ENCODE data around the gene C1orf226.

GRCh38 chr1:162361349-162361748 is 20.2 kb upstream of the C1orf226 start:
- TF ChIP-seq CTCF (conservative IDR thresholded peaks at IDR 0.05; ENCODE audit: low read depth, low read length), result no peak
- TF ChIP-seq CEBPB (IDR thresholded peaks at IDR 0.05; ENCODE audit: low read depth, low read length), result no peak
- no peak for TF ChIP-seq MXI1 (IDR thresholded peaks at IDR 0.05; ENCODE audit: borderline replicate concordance, low read depth, low read length)
- no peak for TF ChIP-seq RCOR1 (IDR thresholded peaks at IDR 0.05; ENCODE audit: insufficient replicate concordance, low read length)
- TF ChIP-seq POLR2A (IDR thresholded peaks at IDR 0.05; ENCODE audit: low read depth, low read length), result no peak
- no peak for TF ChIP-seq RFX5 (IDR thresholded peaks at IDR 0.05; ENCODE audit: low read depth, low read length)
- no peak for TF ChIP-seq FOS (IDR thresholded peaks at IDR 0.05; ENCODE audit: low read depth, low read length)
- TF ChIP-seq ELK1 (IDR thresholded peaks at IDR 0.05; ENCODE audit: borderline replicate concordance, low read depth, low read length), result no peak
- TF ChIP-seq MAFK (IDR thresholded peaks at IDR 0.05; ENCODE audit: low read depth, low read length), result no peak
- no peak for TF ChIP-seq SMC3 (IDR thresholded peaks at IDR 0.05; ENCODE audit: low read depth, low read length)
- TF ChIP-seq RAD21 (IDR thresholded peaks at IDR 0.05; ENCODE audit: low read length), result no peak
- no peak for TF ChIP-seq MAZ (IDR thresholded peaks at IDR 0.05; ENCODE audit: borderline replicate concordance, low read depth, low read length)
- TF ChIP-seq CHD1 (IDR thresholded peaks at IDR 0.05; ENCODE audit: low read depth, low read length), result no peak
- TF ChIP-seq USF2 (IDR thresholded peaks at IDR 0.05; ENCODE audit: low read depth, low read length), result no peak

All from IMR-90 (cell line).